Stimulated activated naive CD8-positive, alpha-beta T cell treated with anti-CD3 and anti-CD28 coated beads, Interleukin-15, amount 100 ng/mL, for 72 hours (primary cell): ENCODE data around the gene OTOGL.
A peak's percentile ranks its signal among the peaks of the same experiment; 100 is the strongest.
"Not testable (repeated sequence)": the region's sequence is repeated elsewhere in the genome, so short reads cannot be mapped to it uniquely, and the experiment has no call there.

Experiments
- ATAC-seq: fragments of 150-1000 bp; cut with Tn5 transposase; 2 replicates; pipeline ENCODE4 v1.10.0; 2021; ENCODE audit warnings: mild to moderate bottlenecking, moderate library complexity
- DNase-seq, 2 donors: peaks; one replicate each; pipeline ENCODE4 v3.0.0; 2021 to 2022
- H3K27ac Mint-ChIP-seq, 2 donors: one replicate each; pipeline ENCODE4 v1.8.0; 2022; ENCODE audit warnings: mild to moderate bottlenecking in 2 of 2, mixed read lengths in 2 of 2, moderate library complexity in 2 of 2
- H3K27me3 Mint-ChIP-seq: one replicate; pipeline ENCODE4 v1.8.0; 2022; ENCODE audit warnings: mixed read lengths
- H3K4me1 Mint-ChIP-seq: one replicate; pipeline ENCODE4 v1.8.0; 2022; ENCODE audit warnings: mild to moderate bottlenecking, mixed read lengths
- H3K4me3 Mint-ChIP-seq, 2 donors: one replicate each; pipeline ENCODE4 v1.8.0; 2022; ENCODE audit warnings: mild to moderate bottlenecking in 2 of 2, mixed read lengths in 2 of 2, moderate library complexity in 1 of 2
- H3K9me3 Mint-ChIP-seq, 2 donors: one replicate each; pipeline ENCODE4 v1.8.0; 2022; ENCODE audit warnings: mixed read lengths in 2 of 2

The OTOGL gene, protein sequence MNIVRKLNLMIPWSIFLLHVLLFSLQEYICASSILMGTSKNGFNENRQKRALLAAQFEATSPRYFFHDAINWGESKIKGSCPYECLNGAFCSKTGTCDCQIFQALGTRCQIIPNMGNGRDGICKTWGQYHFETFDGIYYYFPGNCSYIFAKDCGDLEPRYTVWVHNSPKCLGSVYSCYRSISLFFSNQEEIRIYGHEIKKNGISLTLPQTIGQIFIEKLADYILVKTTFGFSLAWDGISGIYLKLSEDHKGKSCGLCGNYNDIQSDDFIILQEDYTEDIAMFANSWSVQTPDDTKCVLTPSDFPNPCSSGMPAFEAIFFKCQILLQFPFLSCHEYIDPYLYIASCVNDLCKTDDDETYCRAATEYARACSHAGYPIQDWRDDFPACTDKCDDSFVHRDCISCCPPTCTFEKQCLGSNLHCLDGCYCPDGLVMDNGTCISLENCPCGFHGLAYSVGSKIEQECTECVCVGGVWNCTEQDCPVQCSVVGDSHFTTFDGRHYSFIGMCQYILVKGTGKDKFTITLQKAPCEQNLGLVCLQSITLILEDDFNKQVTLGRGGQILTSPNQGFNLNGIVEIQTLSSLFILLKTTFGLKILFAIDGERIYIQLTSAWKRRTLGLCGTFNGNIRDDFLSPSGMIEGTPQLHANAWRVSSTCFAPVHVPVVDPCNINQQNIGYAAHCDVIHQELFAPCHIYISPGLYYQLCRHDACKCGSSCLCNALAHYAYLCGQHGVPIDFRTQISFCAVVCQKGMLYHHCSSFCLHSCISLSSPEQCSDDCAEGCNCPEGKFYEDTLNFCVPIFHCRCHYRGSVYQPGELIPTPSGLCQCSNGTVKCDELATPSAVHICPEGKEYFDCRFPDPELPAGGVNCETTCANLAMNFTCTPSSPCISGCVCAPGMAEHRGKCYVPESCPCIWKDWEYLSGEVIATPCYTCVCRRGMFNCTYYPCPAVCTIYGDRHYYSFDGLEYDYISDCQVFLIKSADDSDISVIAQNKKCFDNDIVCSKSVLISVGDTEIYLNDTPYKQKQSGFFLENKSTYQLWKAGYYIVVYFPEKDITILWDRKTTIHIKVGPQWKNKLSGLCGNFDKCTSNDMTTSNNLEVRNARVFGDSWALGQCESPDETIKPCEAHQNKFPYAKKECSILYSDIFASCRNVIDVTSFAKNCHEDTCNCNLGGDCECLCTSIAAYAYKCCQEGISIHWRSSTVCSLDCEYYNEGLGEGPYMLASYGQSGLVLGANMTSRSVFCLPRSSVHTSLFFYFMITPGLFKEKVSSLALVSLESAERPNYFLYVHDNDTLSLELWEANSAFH (N-terminal part only)

GRCh38 chr12:80099259-80099658, at the start of gene OTOGL:
Gene OTOGL, plus strand, starts transcription at chr12:80099537. Its CDS starts 109,895 bp downstream, at chr12:80209432.
- no peak for ATAC-seq
- Mint-ChIP-seq H3K4me1 (no peaks in the 10 kb centered on the region), H3K4me3 (no peak within 1 kb of the TSS), H3K27ac (no peak within 1 kb of the TSS), H3K27me3 (no peaks in the 10 kb centered on the region), H3K9me3 (no peaks in the 10 kb centered on the region)
- no peak for DNase-seq

DNA sequence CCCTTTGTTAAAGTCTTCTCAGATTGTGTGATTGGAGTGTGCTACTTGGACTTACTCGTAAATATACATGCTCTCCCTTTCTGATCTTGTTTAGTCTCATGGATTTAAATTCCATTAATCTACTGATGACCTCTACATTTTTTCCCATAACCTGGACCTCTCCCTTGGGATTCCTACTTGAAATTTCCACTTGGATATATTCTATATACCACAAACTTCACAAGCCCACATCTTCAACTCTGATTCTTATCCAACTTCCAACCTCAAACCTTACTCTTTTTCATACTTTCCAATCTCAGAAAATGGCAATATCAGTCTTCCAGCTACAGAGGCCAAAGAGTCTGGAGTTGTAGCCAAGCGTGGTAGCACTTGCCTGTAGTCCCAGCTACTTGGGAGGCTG, 49.1 kb upstream of the OTOGL start:
- DNase-seq, result no peak
- no peak for ATAC-seq
- no peaks in the 10 kb centered on the region for H3K4me1 Mint-ChIP-seq
- no peaks in the 10 kb centered on the region for H3K9me3 Mint-ChIP-seq
- H3K4me3 Mint-ChIP-seq, result no peak overlapping the region
- H3K27ac Mint-ChIP-seq, result no peak overlapping the region
- no peaks in the 10 kb centered on the region for H3K27me3 Mint-ChIP-seq

DNA sequence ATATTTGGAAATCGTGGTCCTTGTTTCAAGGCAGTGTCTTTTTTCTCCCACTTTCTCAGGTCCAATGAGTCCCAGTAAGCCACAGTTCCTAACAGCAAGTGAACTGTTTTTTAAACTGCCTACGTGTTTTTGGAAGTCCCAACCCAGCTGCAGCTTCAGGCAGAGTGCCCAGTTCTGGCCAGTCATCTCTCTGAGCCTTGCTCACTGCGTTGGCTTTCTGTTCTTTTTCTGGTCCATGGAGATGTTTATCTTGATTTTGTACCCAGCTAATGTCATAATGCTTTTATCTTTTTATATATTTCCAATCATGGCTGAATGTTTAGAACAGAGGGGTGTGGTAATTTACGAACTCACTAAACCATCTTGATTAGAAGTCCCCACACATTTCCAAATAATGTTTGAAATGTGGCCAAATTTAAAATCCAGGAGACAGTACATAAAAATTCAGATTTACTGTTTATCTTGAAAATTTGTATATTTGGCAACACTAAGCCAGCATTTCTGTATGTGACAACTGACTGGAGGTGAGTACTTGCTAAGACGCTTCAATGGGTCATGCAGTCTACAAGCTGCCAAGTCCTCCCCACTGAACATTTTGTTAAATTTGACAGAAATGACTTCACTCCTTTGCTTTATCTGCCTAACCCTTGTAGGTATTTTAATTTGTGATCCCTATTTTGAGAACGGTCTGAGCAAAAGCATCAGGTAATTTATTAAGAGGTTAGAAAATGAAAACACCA, 46.1 kb upstream of the OTOGL start:
- DNase-seq (no peak), ATAC-seq (no peak)
- Mint-ChIP-seq H3K27me3 (no peaks in the 10 kb centered on the region), H3K9me3 (no peaks in the 10 kb centered on the region), H3K4me1 (no peaks in the 10 kb centered on the region), H3K27ac (no peak overlapping the region), H3K4me3 (no peak overlapping the region)

GRCh38 chr12:80056232-80056631, 43.1 kb upstream of the OTOGL start:
- no peak overlapping the region for H3K27ac Mint-ChIP-seq
- H3K4me1 Mint-ChIP-seq, result no peaks in the 10 kb centered on the region
- H3K27me3 Mint-ChIP-seq, result no peaks in the 10 kb centered on the region
- H3K4me3 Mint-ChIP-seq, result no peak overlapping the region
- DNase-seq (no peak), ATAC-seq (no peak)
- H3K9me3 Mint-ChIP-seq, result no peaks in the 10 kb centered on the region

DNA sequence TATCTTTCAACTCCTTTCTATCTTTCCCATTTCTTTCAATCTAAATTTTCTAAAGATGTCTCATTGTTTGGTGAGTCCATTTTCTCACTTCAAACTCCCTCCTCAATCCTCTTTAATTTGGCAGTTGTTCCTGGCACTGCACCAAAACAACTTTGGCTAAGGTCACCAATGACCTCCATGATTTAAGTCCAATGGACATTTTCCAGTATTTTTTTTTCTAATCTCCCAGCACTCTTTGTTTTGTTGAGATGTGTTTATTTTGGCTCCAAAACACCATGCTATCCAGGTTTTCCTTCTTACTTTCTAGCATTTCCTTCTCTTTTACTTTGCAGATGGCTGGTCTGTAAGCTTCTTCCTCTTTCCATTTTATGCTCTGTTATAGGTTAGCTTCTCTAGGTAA, 42.5 kb upstream of the OTOGL start:
- H3K4me3 Mint-ChIP-seq, result no peak overlapping the region
- ATAC-seq (no peak), DNase-seq (no peak)
- H3K27ac Mint-ChIP-seq, result no peak overlapping the region
- H3K9me3 Mint-ChIP-seq, result no peaks in the 10 kb centered on the region
- H3K4me1 Mint-ChIP-seq, result no peaks in the 10 kb centered on the region
- H3K27me3 Mint-ChIP-seq, result no peaks in the 10 kb centered on the region

- H3K27ac Mint-ChIP-seq, result no peak overlapping the region
- H3K4me1 Mint-ChIP-seq, result no peaks in the 10 kb centered on the region
- ATAC-seq, result no peak
- H3K27me3 Mint-ChIP-seq, result no peaks in the 10 kb centered on the region
- no peak overlapping the region for H3K4me3 Mint-ChIP-seq
- DNase-seq, result no peak
- no peaks in the 10 kb centered on the region for H3K9me3 Mint-ChIP-seq
These were observed 40.8 kb upstream of the OTOGL start for GRCh38 chr12:80058586-80058985.

DNA sequence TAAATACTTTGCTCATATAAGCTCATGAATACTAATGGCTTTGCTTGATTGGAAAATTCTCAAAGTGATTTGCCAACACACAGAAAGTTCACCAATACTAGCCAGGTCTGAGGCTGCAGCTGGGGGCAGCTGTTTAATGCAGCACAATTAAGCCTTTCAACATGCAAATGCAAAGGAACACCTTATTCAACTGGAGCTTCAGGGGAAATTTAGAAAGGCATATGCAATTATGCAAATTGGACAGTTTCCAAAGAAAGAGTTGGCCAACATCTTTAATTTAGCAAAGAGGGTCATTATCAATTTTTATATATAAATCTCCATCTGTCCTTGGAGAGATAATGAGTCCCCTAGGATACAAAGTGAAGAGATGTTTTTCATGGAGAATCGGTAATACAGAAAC, 40.2 kb upstream of the OTOGL start:
- Mint-ChIP-seq H3K4me3 (no peak overlapping the region), H3K27me3 (no peaks in the 10 kb centered on the region), H3K4me1 (no peaks in the 10 kb centered on the region), H3K27ac (no peak overlapping the region), H3K9me3 (no peaks in the 10 kb centered on the region)
- ATAC-seq (no peak), DNase-seq (no peak)

DNA sequence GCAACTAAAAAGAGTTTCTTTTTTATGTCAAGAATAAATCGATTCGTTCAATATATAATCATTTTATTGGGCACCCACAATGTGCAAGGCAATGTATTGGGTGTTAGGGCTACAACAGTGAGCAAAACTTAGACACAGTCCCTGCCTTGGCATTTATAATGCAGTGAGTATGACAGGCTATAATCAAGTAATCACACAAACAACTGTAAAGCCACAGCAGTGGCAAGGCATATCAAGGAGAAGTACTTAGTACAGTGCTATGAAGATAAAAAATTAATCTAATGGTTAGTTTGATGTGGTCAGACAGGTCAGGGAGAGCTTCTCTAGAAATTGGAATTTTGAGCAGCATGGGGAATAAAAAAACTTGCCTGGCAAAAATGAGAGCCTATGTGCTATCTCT, 39.5 kb upstream of the OTOGL start:
- no peak for ATAC-seq
- Mint-ChIP-seq H3K27me3 (no peaks in the 10 kb centered on the region), H3K4me3 (no peak overlapping the region)

DNA sequence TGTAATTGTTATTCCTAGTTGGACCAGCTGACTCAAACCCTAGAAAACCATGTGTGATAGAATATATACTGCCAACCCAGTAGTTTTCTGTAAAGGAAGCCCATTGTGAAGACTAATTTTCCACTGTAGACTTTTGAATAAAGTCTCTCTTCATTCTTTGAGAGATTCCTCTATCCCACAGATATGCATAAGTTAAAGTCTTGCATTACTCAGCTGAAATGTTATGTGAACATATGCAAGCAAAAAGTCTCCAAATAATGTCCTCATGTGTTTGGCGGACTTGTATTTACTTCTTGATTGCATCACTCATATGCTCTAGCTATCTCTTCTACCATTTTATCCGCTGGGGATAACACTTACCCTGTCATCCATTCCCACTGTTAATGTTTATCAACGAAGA, 35.1 kb upstream of the OTOGL start:
- no peak overlapping the region for H3K27ac Mint-ChIP-seq
- H3K9me3 Mint-ChIP-seq, result no peaks in the 10 kb centered on the region
- no peak overlapping the region for H3K4me3 Mint-ChIP-seq
- no peaks in the 10 kb centered on the region for H3K27me3 Mint-ChIP-seq
- ATAC-seq (no peak), DNase-seq (no peak)
- no peaks in the 10 kb centered on the region for H3K4me1 Mint-ChIP-seq

More for the DNA sequence above, 39.5 kb upstream of the OTOGL start:
- DNase-seq, result no peak
- Mint-ChIP-seq H3K27ac (no peak overlapping the region), H3K9me3 (no peaks in the 10 kb centered on the region), H3K4me1 (no peaks in the 10 kb centered on the region)

GRCh38 chr12:80064951-80065350, 34.4 kb upstream of the OTOGL start:
- H3K4me3 Mint-ChIP-seq, result no peak overlapping the region
- ATAC-seq, result no peak
- DNase-seq, result no peak
- H3K27me3 Mint-ChIP-seq, result no peaks in the 10 kb centered on the region
- no peak overlapping the region for H3K27ac Mint-ChIP-seq
- no peaks in the 10 kb centered on the region for H3K9me3 Mint-ChIP-seq
- H3K4me1 Mint-ChIP-seq, result no peaks in the 10 kb centered on the region

- ATAC-seq (no peak), DNase-seq (no peak)
- Mint-ChIP-seq H3K4me3 (no peak overlapping the region), H3K27ac (no peak overlapping the region), H3K9me3 (peaks cover 0 to 9% of the 10 kb centered on the region in 2 donors), H3K4me1 (no peaks in the 10 kb centered on the region), H3K27me3 (no peaks in the 10 kb centered on the region)
These were observed 31.2 kb upstream of the OTOGL start for GRCh38 chr12:80068173-80068572.

- Mint-ChIP-seq H3K4me3 (peak overlapping the region in 1 of 2 donors; percentile 46), H3K27ac (peak overlapping the region; percentile 50 to 84), H3K9me3 (peaks cover 28 to 38% of the 10 kb centered on the region in 2 donors), H3K4me1 (peaks cover 16% of the 10 kb centered on the region)
- H3K27me3 Mint-ChIP-seq, result not testable (repeated sequence)
- DNase-seq (peak; percentile 46 to 48), ATAC-seq (peak; percentile 96)
These were observed 15.3 kb upstream of the OTOGL start for GRCh38 chr12:80083892-80084614.

DNA sequence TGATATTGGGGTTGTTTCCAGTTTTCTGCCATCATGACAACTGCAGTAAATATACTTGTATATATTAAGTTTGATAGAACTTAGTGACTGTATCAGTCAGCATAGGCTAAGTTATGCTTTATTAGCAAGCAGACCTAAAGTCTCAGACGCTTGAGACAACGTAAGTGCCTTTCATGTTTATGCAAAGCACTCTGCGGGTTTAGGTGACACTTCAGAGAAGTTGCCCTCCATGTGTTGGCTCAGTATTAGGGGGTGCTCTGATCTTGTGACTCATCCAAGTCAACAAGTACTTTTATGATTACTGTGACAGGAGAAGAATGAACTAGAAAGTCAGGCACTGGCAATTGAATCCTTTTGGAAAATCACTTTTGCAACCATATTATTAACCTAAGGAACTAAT, 13.3 kb upstream of the OTOGL start:
- Mint-ChIP-seq H3K4me3 (no peak overlapping the region), H3K27me3 (no peaks in the 10 kb centered on the region), H3K27ac (no peak overlapping the region), H3K9me3 (peaks cover 19 to 26% of the 10 kb centered on the region in 2 donors), H3K4me1 (peaks cover 16% of the 10 kb centered on the region)
- DNase-seq (no peak), ATAC-seq (no peak)

- DNase-seq (no peak), ATAC-seq (no peak)
- no peaks in the 10 kb centered on the region for H3K27me3 Mint-ChIP-seq
- H3K9me3 Mint-ChIP-seq, result peaks cover 17 to 20% of the 10 kb centered on the region in 2 donors
- no peak overlapping the region for H3K4me3 Mint-ChIP-seq
- H3K4me1 Mint-ChIP-seq, result peaks cover 16% of the 10 kb centered on the region
- H3K27ac Mint-ChIP-seq, result no peak overlapping the region
These were observed 11.7 kb upstream of the OTOGL start for GRCh38 chr12:80087486-80088213.
